Measurements from ENCODE around the gene TOP1. TPM values are rescaled to one million over a fixed set of nuclear protein-coding genes. Genes with fewer than 3 reads are reported as not detected.

Gene TOP1
- total RNA-seq, 1 experiment from 2014 or later, result 129 TPM

DNA sequence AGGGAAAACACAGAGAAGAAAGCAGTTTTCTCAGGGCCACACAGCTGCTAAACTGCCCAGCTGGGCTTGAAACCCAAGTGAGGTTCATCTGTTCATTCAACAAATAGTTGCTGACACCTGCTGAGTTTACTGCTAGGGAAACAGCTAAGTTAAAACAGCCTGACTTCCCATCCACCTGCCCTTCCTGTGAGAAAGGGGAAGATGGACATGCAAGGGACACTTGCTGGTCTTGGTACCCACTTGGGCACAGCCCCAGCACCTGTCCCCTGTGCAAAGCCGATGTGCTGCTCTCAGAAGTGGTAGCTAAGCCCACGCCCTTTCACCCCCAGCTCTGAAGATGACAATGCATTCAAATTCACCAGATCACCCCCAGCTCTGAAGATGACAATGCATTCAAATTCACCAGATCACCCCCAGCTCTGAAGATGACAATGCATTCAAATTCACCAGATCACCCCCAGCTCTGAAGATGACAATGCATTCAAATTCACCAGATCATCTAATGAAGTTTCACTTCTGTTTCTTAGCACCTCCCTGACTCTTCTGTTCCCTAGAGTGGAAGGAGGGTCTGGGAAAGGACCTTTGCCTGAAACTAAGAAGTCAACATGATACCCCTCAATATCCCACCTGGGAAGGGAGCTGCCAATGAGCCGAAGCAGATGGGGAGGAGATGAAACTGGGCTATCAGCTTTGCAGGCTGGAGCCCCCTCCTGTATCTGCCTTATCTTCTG is 46.0 kb upstream of the TOP1 start:
- BruUV-seq (replicated peaks), result no TSS peak
- no peak for DNase-seq
- H3K4me1 Mint-ChIP-seq (ENCODE audit: low read depth, unreplicated experiment), result no peaks in the 10 kb centered on the region
- CTCF ChIA-PET, result interaction anchor here (0.6 to 1.5 kb wide), 2 partner anchors 8 to 144 kb away, joined by 5 to 7 read pairs; no protein-coding TSS in a partner anchor
- no peak overlapping the region for H3K4me3 Mint-ChIP-seq (ENCODE audit: low read depth, unreplicated experiment)
- TF ChIP-seq, protein P1, sequence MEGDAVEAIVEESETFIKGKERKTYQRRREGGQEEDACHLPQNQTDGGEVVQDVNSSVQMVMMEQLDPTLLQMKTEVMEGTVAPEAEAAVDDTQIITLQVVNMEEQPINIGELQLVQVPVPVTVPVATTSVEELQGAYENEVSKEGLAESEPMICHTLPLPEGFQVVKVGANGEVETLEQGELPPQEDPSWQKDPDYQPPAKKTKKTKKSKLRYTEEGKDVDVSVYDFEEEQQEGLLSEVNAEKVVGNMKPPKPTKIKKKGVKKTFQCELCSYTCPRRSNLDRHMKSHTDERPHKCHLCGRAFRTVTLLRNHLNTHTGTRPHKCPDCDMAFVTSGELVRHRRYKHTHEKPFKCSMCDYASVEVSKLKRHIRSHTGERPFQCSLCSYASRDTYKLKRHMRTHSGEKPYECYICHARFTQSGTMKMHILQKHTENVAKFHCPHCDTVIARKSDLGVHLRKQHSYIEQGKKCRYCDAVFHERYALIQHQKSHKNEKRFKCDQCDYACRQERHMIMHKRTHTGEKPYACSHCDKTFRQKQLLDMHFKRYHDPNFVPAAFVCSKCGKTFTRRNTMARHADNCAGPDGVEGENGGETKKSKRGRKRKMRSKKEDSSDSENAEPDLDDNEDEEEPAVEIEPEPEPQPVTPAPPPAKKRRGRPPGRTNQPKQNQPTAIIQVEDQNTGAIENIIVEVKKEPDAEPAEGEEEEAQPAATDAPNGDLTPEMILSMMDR (IDR thresholded peaks at IDR 0.05; ENCODE audit: unreplicated experiment), result no peak
- intact Hi-C loops (cut with micrococcal nuclease; ENCODE audit: unreplicated experiment), result no loop called here
- H3K27ac Mint-ChIP-seq (ENCODE audit: unreplicated experiment), result no peak overlapping the region
- H3K9me3 Mint-ChIP-seq (ENCODE audit: low read depth, unreplicated experiment), result peaks cover 4% of the 10 kb centered on the region
- H3K36me3 Mint-ChIP-seq (ENCODE audit: insufficient read depth, unreplicated experiment), result no peaks in the 10 kb centered on the region
- no peaks in the 10 kb centered on the region for H3K27me3 Mint-ChIP-seq (ENCODE audit: unreplicated experiment)

DNA sequence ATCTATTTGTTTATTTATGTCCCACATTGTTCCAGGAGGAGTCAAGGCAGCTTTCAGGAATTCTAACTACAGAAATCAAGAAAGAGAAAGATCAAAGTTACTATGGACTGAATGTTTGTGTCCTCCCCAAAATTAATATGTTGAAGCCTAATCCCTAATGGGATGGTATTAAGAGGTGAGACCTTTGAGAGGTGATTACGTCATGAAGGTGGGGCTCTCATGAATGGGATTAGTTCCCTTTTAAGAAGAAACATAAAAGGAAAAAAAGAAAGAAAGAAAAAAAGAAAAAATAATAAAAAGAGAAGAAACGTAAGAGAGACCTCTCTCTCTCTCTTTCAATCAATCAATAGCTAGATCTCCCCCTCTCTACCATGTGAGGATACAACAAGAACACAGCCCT is 44.7 kb upstream of the TOP1 start:
- CTCF ChIA-PET, result interaction anchor here (0.8 kb wide), 1 partner anchor 9 kb away, joined by 3 read pairs; no protein-coding TSS in a partner anchor
- TF ChIP-seq, protein P1 (IDR thresholded peaks at IDR 0.05; ENCODE audit: unreplicated experiment), result no peak
- DNase-seq, result no peak
- H3K27ac Mint-ChIP-seq (ENCODE audit: unreplicated experiment), result no peak overlapping the region
- no peaks in the 10 kb centered on the region for H3K36me3 Mint-ChIP-seq (ENCODE audit: insufficient read depth, unreplicated experiment)
- H3K4me1 Mint-ChIP-seq (ENCODE audit: low read depth, unreplicated experiment), result no peaks in the 10 kb centered on the region
- BruUV-seq (replicated peaks), result no TSS peak
- H3K4me3 Mint-ChIP-seq (ENCODE audit: low read depth, unreplicated experiment), result no peak overlapping the region
- intact Hi-C loops (cut with micrococcal nuclease; ENCODE audit: unreplicated experiment), result no loop called here
- no peaks in the 10 kb centered on the region for H3K27me3 Mint-ChIP-seq (ENCODE audit: unreplicated experiment)
- H3K9me3 Mint-ChIP-seq (ENCODE audit: low read depth, unreplicated experiment), result peaks cover 2% of the 10 kb centered on the region

DNA sequence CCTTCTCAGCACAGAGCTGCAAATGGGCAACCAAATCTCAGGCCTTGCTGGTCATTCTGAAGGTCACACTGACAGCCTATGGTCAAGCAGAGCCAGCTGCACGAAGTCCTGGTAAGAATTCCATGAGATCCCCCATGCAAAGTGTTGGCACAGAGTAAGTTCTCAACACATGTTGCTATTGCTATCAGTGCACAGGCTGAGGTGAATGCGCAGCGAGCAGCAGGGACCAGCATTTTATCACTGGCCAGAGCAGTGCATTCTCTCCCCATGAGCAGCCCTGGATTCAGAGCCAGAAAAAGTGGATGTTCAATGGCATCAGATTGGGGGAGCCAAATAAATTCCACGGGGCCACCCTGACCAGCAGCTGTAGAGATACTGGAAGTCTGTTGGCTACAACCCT is 44.1 kb upstream of the TOP1 start:
- peaks cover 2% of the 10 kb centered on the region for H3K9me3 Mint-ChIP-seq (ENCODE audit: low read depth, unreplicated experiment)
- H3K4me3 Mint-ChIP-seq (ENCODE audit: low read depth, unreplicated experiment), result no peak overlapping the region

DNA sequence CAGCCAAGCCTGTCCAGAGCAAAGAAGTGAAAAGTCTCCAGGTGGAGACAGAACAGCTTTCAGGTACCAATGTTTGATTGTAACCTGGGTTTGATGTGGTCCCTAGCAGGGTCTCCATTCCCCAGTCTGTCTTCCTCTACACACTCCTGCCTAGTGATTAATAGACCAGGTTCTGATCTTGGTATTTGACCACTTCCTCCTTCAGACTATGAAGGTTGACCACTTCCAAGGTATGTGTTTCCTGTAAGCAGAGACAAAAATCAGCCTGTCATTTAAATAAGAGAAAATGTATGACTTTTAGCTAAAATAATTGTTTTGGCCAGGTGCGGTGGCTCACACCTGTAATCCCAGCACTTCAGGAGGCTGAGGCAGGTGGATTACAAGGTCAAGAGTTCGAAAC is 41.8 kb upstream of the TOP1 start:
- TF ChIP-seq, protein P1 (IDR thresholded peaks at IDR 0.05; ENCODE audit: unreplicated experiment), result no peak
- no TSS peak for BruUV-seq (replicated peaks)
- DNase-seq, result no peak
- Mint-ChIP-seq H3K9me3 (ENCODE audit: low read depth, unreplicated experiment) (peaks cover 2% of the 10 kb centered on the region), H3K36me3 (ENCODE audit: insufficient read depth, unreplicated experiment) (no peaks in the 10 kb centered on the region), H3K4me3 (ENCODE audit: low read depth, unreplicated experiment) (no peak overlapping the region), H3K27ac (ENCODE audit: unreplicated experiment) (no peak overlapping the region), H3K4me1 (ENCODE audit: low read depth, unreplicated experiment) (peaks cover 16% of the 10 kb centered on the region), H3K27me3 (ENCODE audit: unreplicated experiment) (no peaks in the 10 kb centered on the region)
- intact Hi-C loops (cut with micrococcal nuclease; ENCODE audit: unreplicated experiment), result no loop called here
- CTCF ChIA-PET, result interaction anchor here (0.6 to 2.4 kb wide), 2 partner anchors 61 to 109 kb away, joined by 3 to 7 read pairs; no protein-coding TSS in a partner anchor

More for the DNA sequence above, 44.1 kb upstream of the TOP1 start:
- Mint-ChIP-seq H3K27me3 (ENCODE audit: unreplicated experiment) (no peaks in the 10 kb centered on the region), H3K27ac (ENCODE audit: unreplicated experiment) (no peak overlapping the region), H3K36me3 (ENCODE audit: insufficient read depth, unreplicated experiment) (no peaks in the 10 kb centered on the region), H3K4me1 (ENCODE audit: low read depth, unreplicated experiment) (no peaks in the 10 kb centered on the region)
- BruUV-seq (replicated peaks), result no TSS peak
- DNase-seq, result no peak
- TF ChIP-seq, protein P1 (IDR thresholded peaks at IDR 0.05; ENCODE audit: unreplicated experiment), result no peak
- intact Hi-C loops (cut with micrococcal nuclease; ENCODE audit: unreplicated experiment), result no loop called here
- CTCF ChIA-PET, result no interaction called here

Measured in Calu3 (cell line).